ENCODE measurements around the gene HAAO.
"Not testable (repeated sequence)": the region's sequence is repeated elsewhere in the genome, so short reads cannot be mapped to it uniquely, and the experiment has no call there.

The HAAO gene

DNA sequence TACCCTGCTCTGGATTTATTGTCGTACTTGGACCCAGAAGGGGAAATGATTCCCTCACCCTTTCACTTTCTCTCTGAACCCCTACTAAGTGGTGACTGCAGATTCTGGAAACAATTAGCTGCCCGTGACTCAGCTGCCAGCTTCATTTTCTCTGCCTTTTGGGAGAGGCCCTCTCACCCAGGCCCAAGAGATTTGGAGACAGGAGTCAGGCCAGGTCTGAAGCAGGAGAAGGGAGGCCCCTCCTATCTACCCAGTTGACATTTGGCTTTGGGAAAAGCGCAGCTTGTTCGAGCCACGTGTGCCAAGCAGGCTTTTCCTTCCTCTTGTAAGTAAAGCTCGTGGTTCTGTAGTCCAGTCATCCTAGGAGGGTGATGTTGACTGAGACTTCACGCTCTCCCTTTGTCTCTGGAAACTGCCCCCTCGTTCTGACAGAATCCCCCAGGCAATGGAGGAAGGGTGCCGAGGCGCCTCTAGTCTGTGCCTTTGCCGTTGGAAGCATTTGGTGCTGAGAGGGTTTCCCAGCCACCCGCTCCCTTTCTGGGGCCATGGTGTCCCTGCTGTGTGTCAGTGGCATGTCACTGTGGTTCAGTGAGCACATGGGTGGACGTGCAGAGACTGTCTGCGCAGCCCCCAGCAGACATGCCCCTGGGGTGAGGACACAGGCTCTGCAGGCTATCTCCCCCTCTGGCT is 37.0 kb downstream of the HAAO start:
- DNase-seq (ENCODE audit: low read depth, low spot score) = no peak
- H3K4me3 ChIP-seq (ENCODE audit: low read length) = no peak overlapping the region

DNA sequence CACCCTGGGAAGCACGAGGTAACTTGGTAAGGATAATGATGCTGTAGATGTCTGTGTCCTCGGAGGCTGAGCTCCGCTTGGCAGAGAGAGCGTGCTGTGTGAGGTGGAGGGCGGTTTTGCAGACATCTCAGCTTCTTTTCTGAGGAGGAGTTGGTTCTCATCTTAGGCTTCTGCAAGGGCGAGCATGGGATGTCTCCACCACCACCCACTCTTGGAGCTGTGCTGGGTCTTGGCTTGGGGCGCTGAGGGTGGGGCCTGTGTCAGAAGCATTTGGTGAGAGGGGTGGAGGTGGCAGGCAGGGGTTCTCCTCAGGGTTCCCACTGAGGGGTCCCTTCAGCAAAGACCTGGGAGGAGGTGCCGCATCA is 37.6 kb downstream of the HAAO start:
- no peak overlapping the region for H3K4me3 ChIP-seq (ENCODE audit: low read length)

DNA sequence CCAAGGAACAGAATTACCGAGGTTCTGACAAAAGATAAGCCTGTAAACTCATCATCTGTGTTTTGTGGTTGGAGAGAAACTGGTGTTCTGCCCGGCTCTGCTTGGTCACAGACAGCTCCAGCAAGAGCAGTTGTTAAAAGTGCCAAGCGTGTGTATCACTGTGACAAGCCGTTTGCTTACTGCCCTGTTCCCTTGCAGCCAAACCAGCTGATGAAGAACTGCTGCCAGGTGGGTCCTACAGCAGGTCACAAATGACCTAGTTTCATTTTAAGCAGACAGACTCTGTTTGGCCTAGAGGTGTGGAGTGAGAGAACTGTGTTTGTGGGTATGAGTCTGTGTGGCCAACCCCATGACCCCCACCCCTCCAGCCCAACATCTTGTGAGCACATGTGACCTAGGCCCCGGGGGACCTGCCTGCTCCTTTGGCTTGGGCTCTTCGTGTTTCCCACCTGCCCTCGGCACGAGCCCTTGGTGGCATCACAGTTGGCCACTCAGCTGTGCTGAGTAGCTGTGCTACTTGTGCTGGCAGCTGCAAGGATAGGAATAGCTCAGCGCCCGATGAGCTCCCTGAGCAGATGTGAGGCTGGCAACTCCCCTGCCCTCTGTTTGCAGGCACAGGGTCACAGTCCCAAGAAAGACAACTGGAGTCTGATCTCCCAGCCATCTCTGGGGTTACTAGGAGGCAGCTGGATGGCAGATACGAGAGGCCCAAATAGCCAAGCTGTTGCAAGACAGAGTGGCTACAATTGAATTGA is 38.2 kb downstream of the HAAO start:
- DNase-seq (ENCODE audit: low read depth, low spot score) = no peak
- no peak overlapping the region for H3K4me3 ChIP-seq (ENCODE audit: low read length)

More for the DNA sequence above, 37.6 kb downstream of the HAAO start:
- DNase-seq (ENCODE audit: low read depth, low spot score) = no peak

DNA sequence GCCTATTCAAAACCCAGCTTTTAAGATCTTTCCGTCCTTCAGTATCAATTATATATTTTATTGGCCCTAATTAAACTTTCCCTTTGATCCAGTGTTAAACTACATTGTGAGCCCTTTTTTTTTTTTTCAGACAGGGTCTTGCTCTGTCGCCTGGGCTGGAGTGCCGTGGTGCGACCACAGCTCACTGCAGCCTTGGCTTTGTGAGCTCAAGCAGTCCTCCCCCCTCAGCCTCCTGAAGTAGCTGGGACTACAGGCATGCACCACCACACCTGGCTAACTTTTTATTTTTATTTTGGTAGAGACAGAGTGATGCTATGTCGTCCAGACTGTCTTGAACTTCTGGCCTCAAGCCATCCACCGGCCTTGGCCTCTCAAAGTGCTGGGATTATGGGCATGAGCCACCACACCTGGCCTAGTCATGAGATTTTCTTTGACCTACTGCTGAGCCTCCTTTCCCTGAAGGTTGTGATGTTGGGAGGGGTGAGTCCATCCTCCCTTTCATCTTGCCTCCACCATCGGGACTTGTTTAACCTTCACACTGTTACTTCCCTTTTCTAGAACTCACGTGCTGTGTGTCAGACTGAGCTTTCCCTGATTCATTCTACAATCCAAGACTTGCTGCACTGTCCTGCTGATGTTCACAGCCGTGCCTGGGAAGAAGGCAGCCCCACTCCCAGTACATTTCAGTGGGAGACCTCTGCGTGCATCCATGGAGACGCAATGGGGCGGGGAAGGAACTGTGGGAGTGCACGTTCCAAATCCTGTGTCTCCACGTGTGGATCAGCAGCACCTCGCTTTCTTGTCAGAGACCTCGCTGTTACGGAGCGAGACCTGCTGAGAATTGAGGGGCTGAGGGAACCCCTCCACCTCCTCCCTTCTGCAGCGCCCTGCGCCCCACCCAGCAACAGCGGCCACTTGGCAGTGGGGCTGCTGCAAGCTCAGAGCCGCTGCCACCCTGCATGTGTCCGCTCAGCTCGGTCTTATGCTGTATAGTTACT is 39.3 kb downstream of the HAAO start:
- no peak for DNase-seq (ENCODE audit: low read depth, low spot score)
- H3K4me3 ChIP-seq (ENCODE audit: low read length) = no peak overlapping the region

- no peak overlapping the region for H3K4me3 ChIP-seq (ENCODE audit: low read length)
- no peak for DNase-seq (ENCODE audit: low read depth, low spot score)
These were observed 40.1 kb downstream of the HAAO start for GRCh38 chr2:42752314-42752713.

DNA sequence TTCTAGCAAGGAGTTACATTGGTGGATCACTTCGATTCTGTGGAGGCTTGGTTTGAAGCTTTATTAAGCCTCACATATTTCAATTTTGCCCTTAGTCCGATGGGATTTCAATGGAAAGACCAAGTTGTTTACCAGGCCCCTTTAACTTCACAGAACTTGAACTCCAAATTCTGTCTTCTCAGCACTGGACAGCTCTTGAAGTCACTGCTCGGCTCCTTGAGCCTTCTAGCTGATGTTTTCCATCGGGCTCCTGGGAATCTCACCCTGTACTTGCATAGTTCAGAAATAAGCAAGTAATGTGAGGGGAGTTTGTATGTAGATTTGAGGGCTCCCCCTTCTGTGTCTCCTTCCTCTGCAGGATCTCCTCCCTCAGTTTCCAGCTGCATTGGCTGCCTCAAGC is 43.5 kb downstream of the HAAO start:
- no peak for DNase-seq (ENCODE audit: low read depth, low spot score)
- no peak overlapping the region for H3K4me3 ChIP-seq (ENCODE audit: low read length)

- no peak overlapping the region for H3K4me3 ChIP-seq (ENCODE audit: low read length)
- no peak for DNase-seq (ENCODE audit: low read depth, low spot score)
These were observed 45.0 kb downstream of the HAAO start for GRCh38 chr2:42747422-42747821.

- no peak for DNase-seq (ENCODE audit: low read depth, low spot score)
- no peak overlapping the region for H3K4me3 ChIP-seq (ENCODE audit: low read length)
These were observed 47.8 kb downstream of the HAAO start for GRCh38 chr2:42744545-42745082.

GRCh38 chr2:42743659-42743990 is 48.8 kb downstream of the HAAO start:
- no peak overlapping the region for H3K4me3 ChIP-seq (ENCODE audit: low read length)
- no peak for DNase-seq (ENCODE audit: low read depth, low spot score)

- DNase-seq (ENCODE audit: low read depth, low spot score) = no peak
- no peak overlapping the region for H3K4me3 ChIP-seq (ENCODE audit: low read length)
These were observed 49.4 kb downstream of the HAAO start for GRCh38 chr2:42742740-42743658.

- no peak for DNase-seq (ENCODE audit: low read depth, low spot score)
- no peak overlapping the region for H3K4me3 ChIP-seq (ENCODE audit: low read length)
These were observed 51.2 kb downstream of the HAAO start for GRCh38 chr2:42741140-42741539.

- no peak for DNase-seq (ENCODE audit: low read depth, low spot score)
- no peak overlapping the region for H3K4me3 ChIP-seq (ENCODE audit: low read length)
These were observed 55.6 kb downstream of the HAAO start for GRCh38 chr2:42736598-42737322.

DNA sequence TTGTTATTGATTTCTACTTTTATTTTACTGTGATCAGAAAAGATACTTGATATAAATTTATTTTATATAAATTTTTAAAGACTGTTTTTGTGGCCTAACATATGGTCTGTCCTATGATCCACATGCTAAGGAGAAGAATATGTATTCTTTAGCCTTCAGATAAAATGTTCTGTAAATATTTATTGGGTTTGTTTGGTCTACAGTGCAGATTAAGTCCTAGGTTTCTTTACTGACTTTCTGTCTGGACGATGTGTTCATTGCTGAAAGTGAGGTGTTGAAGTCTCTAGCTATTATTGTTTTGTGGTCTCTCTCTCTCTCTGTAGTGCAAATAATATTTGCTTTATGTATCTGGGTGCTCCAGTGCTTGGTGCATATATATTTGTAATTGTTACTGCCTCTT is 58.5 kb downstream of the HAAO start:
- DNase-seq (ENCODE audit: low read depth, low spot score) = no peak
- no peak overlapping the region for H3K4me3 ChIP-seq (ENCODE audit: low read length)

DNA sequence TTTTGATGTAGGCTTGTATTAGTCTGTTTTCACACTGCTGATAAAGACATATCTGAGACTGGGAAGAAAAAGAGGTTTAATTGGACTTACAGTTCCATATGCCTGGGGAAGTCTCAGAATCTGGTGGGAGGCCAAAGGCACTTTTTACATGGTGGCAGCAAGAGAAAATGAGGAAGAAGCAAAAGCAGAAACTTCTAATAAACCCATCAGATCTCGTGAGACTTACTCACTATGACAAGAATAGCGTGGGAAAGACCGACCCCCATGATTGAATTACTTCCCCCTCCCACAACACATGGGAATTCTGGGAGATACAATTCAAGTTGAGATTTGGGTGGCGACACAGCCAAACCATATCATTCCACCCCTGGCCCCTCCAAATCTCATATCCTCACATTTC is 61.1 kb downstream of the HAAO start:
- not testable (repeated sequence) for DNase-seq (ENCODE audit: low read depth, low spot score); H3K4me3 ChIP-seq (ENCODE audit: low read length)

GRCh38 chr2:42726680-42727079 is 65.7 kb downstream of the HAAO start:
- no peak for DNase-seq (ENCODE audit: low read depth, low spot score)

DNA sequence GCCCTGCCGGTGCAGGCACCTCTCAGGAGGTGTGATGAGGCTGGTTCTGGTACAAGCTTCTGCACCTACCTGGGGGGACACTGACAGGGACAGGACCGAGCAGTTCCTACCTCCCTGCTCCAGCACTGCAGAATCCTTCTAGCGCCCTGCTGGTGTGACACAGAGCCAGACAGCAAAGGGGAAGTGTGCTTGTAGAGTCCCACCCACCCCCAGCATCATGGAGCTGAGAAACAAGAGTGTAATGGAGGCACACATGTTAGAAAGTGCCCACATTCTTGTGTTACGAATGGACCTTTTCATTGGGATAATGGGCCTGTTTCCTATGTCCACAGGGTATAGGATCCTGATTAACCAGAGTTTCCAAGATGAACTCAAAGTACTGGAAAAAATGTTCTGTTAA is 66.7 kb downstream of the HAAO start:
- no peak overlapping the region for H3K4me3 ChIP-seq (ENCODE audit: low read length)
- DNase-seq (ENCODE audit: low read depth, low spot score) = no peak

More at GRCh38 chr2:42726680-42727079, 65.7 kb downstream of the HAAO start:
- H3K4me3 ChIP-seq (ENCODE audit: low read length) = no peak overlapping the region

DNA sequence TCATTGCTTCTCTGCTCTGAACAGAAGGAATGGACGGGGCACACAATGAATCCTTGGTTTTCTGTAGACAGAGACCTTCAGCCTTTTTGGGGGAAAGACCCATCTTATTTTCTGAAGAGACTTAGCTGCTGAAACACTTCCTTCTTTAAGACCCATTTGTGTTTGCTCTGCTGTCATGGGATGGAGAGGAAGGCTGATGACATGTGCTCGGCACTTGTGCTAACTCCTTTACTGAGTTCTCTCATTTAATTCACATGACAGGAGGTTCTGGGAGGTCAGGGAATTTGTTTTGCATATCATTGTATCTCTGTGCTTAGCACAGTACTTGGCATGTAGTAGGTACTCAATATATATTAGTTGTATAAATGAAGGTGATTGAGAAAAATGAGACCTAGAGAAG is 67.5 kb downstream of the HAAO start:
- no peak for DNase-seq (ENCODE audit: low read depth, low spot score)
- H3K4me3 ChIP-seq (ENCODE audit: low read length) = no peak overlapping the region

DNA sequence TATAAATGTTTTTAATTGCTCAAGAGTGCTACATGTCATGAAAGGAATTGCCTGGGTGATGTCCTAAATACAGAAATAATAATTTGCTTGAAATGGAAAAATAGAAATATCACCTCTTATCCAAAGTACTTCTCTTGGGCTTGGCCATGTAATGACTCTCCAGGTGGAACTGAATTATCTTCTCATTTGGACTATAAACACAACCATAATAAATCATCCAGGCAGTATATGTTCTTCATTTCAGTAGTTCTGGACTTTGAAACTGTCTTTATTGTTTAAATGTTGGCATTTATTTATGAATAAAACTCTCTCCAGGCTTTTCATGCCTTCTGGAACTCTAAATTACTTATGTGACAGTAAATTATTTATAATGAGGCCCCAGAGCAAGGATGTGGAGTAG is 68.9 kb downstream of the HAAO start:
- H3K4me3 ChIP-seq (ENCODE audit: low read length) = no peak overlapping the region

More for the DNA sequence above, 68.9 kb downstream of the HAAO start:
- DNase-seq (ENCODE audit: low read depth, low spot score) = no peak

Data from Jurkat, Clone E6-1 (cell line).